ENCODE measurements around the gene MYO1D. TPM values are rescaled to one million over a fixed set of nuclear protein-coding genes. Genes with fewer than 3 reads are reported as not detected.

The MYO1D gene
- total and polyA plus RNA-seq, 2 of the 13 experiments (the other 11 are each of a cell fraction or from before 2014, with no cell fraction given), result 13.2 to 17.3 TPM

- peak overlapping the region; percentile 33 for H3K4me2 ChIP-seq (ENCODE audit: low read depth, low read length)
- TF ChIP-seq RFXAP (CRISPR knock-in tag; IDR thresholded peaks at IDR 0.05; ENCODE audit: borderline replicate concordance), result no peak
- TF ChIP-seq ZNF263 (CRISPR knock-in tag; IDR thresholded peaks at IDR 0.05), result no peak
- no peak for TF ChIP-seq ZNF749 (CRISPR knock-in tag; IDR thresholded peaks at IDR 0.05; ENCODE audit: borderline replicate concordance)
- TF ChIP-seq ZNF430 (CRISPR knock-in tag; IDR thresholded peaks at IDR 0.05), result no peak
- H3K9ac ChIP-seq (ENCODE audit: insufficient read depth, low read depth, low read length), result no peak overlapping the region
- in situ Hi-C loops (cut with HindIII; ENCODE audit: extremely low pct_ligation_motif_present, low pct_unique_long_range_greater_than_20kb), result no loop called here
- CTCF ChIA-PET (ENCODE audit: low intra/inter-chr PET ratio, low total read pairs), result no interaction called here
- no peak overlapping the region for H3K4me3 ChIP-seq (replicated peaks in 1 of 3; ENCODE audit: insufficient read depth in 1 of 3, low read depth in 2 of 3, low read length in 3 of 3)
- BruUV-seq (replicated peaks), result no TSS peak
- peaks cover 29% of the 10 kb centered on the region for H3K4me1 ChIP-seq (ENCODE audit: insufficient read depth, low read length)
- POLR2A ChIA-PET, result no interaction called here
- intact Hi-C loops (cut with micrococcal nuclease; ENCODE audit: unreplicated experiment), result no loop called here
- no peak for DNase-seq (ENCODE audit: low spot score)
- no peaks in the 10 kb centered on the region for H4K20me1 ChIP-seq (ENCODE audit: insufficient read depth, low read length)
- H3K36me3 ChIP-seq (replicated peaks in 1 of 2; ENCODE audit: control insufficient read depth in 1 of 2, insufficient read depth in 2 of 2, low read length in 2 of 2), result no peaks in the 10 kb centered on the region
- no peak for ATAC-seq
- no peak overlapping the region for H2AFZ ChIP-seq (ENCODE audit: low read length)
- no peak for FAIRE-seq
- H3K79me2 ChIP-seq (ENCODE audit: insufficient read depth, low read length), result no peaks in the 10 kb centered on the region
- 91% methylated on average over 59 of the region's 61 CpGs for WGBS (ENCODE audit: low lambda C conversion rate)
- H3K9me3 ChIP-seq (ENCODE audit: low read length), result no peaks in the 10 kb centered on the region
- no peaks in the 10 kb centered on the region; a peak in 1 of 5 replicates for H3K27me3 ChIP-seq (ENCODE audit: control insufficient read depth in 1 of 2, insufficient read depth in 2 of 2, low read length in 2 of 2)
- peak overlapping the region; percentile 24 for H3K27ac ChIP-seq (ENCODE audit: extremely low read length, insufficient read depth, low read length)
These were observed 357.5 kb downstream of the MYO1D start for GRCh38 chr17:32519228-32520103.

GRCh38 chr17:32518646-32519227 lies 358.2 kb downstream of the MYO1D start:
- Histone ChIP-seq H3K4me1 (ENCODE audit: insufficient read depth, low read length) (peaks cover 29% of the 10 kb centered on the region), H3K4me3 (replicated peaks in 1 of 3; ENCODE audit: insufficient read depth in 1 of 3, low read depth in 2 of 3, low read length in 3 of 3) (no peak overlapping the region), H4K20me1 (ENCODE audit: insufficient read depth, low read length) (no peaks in the 10 kb centered on the region), H3K9me3 (ENCODE audit: low read length) (no peaks in the 10 kb centered on the region), H3K4me2 (ENCODE audit: low read depth, low read length) (no peak overlapping the region), H3K9ac (ENCODE audit: insufficient read depth, low read depth, low read length) (no peak overlapping the region), H2AFZ (ENCODE audit: low read length) (no peak overlapping the region), H3K27me3 (ENCODE audit: control insufficient read depth in 1 of 2, insufficient read depth in 2 of 2, low read length in 2 of 2) (no peaks in the 10 kb centered on the region; a peak in 1 of 5 replicates), H3K36me3 (replicated peaks in 1 of 2; ENCODE audit: control insufficient read depth in 1 of 2, insufficient read depth in 2 of 2, low read length in 2 of 2) (no peaks in the 10 kb centered on the region), H3K27ac (ENCODE audit: extremely low read length, insufficient read depth, low read length) (no peak overlapping the region), H3K79me2 (ENCODE audit: insufficient read depth, low read length) (no peaks in the 10 kb centered on the region)
- FAIRE-seq (no peak), ATAC-seq (no peak), DNase-seq (ENCODE audit: low spot score) (no peak)
- CTCF ChIA-PET (ENCODE audit: low intra/inter-chr PET ratio, low total read pairs), result no interaction called here
- no TSS peak for BruUV-seq (replicated peaks)
- TF ChIP-seq, protein P1, sequence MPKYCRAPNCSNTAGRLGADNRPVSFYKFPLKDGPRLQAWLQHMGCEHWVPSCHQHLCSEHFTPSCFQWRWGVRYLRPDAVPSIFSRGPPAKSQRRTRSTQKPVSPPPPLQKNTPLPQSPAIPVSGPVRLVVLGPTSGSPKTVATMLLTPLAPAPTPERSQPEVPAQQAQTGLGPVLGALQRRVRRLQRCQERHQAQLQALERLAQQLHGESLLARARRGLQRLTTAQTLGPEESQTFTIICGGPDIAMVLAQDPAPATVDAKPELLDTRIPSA (CRISPR knock-in tag; IDR thresholded peaks at IDR 0.05; ENCODE audit: borderline replicate concordance), result no peak
- no peak for TF ChIP-seq PPARG (CRISPR knock-in tag; conservative IDR thresholded peaks at IDR 0.05)
- no peak for TF ChIP-seq RFX1 (IDR thresholded peaks at IDR 0.05)
- no peak for TF ChIP-seq ZNF460 (CRISPR knock-in tag; IDR thresholded peaks at IDR 0.05; ENCODE audit: borderline replicate concordance)
- no peak for TF ChIP-seq THAP11 (CRISPR knock-in tag; IDR thresholded peaks at IDR 0.05)
- TF ChIP-seq, protein P2, sequence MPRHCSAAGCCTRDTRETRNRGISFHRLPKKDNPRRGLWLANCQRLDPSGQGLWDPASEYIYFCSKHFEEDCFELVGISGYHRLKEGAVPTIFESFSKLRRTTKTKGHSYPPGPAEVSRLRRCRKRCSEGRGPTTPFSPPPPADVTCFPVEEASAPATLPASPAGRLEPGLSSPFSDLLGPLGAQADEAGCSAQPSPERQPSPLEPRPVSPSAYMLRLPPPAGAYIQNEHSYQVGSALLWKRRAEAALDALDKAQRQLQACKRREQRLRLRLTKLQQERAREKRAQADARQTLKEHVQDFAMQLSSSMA (CRISPR knock-in tag; IDR thresholded peaks at IDR 0.05), result no peak
- TF ChIP-seq, protein P3, sequence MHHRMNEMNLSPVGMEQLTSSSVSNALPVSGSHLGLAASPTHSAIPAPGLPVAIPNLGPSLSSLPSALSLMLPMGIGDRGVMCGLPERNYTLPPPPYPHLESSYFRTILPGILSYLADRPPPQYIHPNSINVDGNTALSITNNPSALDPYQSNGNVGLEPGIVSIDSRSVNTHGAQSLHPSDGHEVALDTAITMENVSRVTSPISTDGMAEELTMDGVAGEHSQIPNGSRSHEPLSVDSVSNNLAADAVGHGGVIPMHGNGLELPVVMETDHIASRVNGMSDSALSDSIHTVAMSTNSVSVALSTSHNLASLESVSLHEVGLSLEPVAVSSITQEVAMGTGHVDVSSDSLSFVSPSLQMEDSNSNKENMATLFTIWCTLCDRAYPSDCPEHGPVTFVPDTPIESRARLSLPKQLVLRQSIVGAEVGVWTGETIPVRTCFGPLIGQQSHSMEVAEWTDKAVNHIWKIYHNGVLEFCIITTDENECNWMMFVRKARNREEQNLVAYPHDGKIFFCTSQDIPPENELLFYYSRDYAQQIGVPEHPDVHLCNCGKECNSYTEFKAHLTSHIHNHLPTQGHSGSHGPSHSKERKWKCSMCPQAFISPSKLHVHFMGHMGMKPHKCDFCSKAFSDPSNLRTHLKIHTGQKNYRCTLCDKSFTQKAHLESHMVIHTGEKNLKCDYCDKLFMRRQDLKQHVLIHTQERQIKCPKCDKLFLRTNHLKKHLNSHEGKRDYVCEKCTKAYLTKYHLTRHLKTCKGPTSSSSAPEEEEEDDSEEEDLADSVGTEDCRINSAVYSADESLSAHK (CRISPR knock-in tag; IDR thresholded peaks at IDR 0.05; ENCODE audit: borderline replicate concordance), result no peak
- no peak for TF ChIP-seq NFKB2 (CRISPR knock-in tag; IDR thresholded peaks at IDR 0.05; ENCODE audit: borderline replicate concordance)
- WGBS (ENCODE audit: low lambda C conversion rate), result 90% methylated on average over 19 of the region's 31 CpGs
- POLR2A ChIA-PET, result no interaction called here
- in situ Hi-C loops (cut with HindIII; ENCODE audit: extremely low pct_ligation_motif_present, low pct_unique_long_range_greater_than_20kb), result no loop called here
- intact Hi-C loops (cut with micrococcal nuclease; ENCODE audit: unreplicated experiment), result no loop called here

Data from HepG2 (cell line).